A549 (cell line): ENCODE results near the gene CFL1.

Source experiments
- EP300 ChIP-seq, 2 experiments: fragments of >200 bp; sonication (Bioruptor Twin); formaldehyde crosslinking; IDR thresholded peaks; 2 replicates in 1 of 2; 3 replicates in 1 of 2; pipeline ENCODE4 v1.6.1; 2016 to 2017
- POLR2A ChIP-seq: IDR thresholded peaks from 2 replicates; pipeline ENCODE4 v1.6.1; 2012; ENCODE audit warnings: mild to moderate bottlenecking, low read length
- TP53 ChIP-seq: fragments of 250-450 bp; sonication (Bioruptor Pico); IDR thresholded peaks from 2 replicates; pipeline ENCODE4 v1.5.0; 2021; ENCODE audit warnings: mild to moderate bottlenecking, moderate library complexity
- ZFP36 ChIP-seq: fragments of 450-650 bp; IDR thresholded peaks from 2 replicates; pipeline ENCODE4 v1.6.1; 2014; ENCODE audit warnings: borderline replicate concordance; ENCODE audit not compliant: partially characterized antibody
- TF ChIP-seq, protein P1 (sequence below): fragments of >200 bp; sonication (Bioruptor Twin); formaldehyde crosslinking; IDR thresholded peaks from 3 replicates; pipeline ENCODE4 v1.5.1; 2016
- TF ChIP-seq, protein P2 (sequence below): fragments of 150-350 bp; IDR thresholded peaks from 2 replicates; pipeline ENCODE4 v1.6.1; 2014; ENCODE audit warnings: low read depth, mild to moderate bottlenecking, low read length
- TF ChIP-seq, protein P3 (sequence below): fragments of 250-450 bp; sonication (Bioruptor Pico); IDR thresholded peaks from 2 replicates; pipeline ENCODE4 v1.5.0; 2020; ENCODE audit warnings: low read depth, mild to moderate bottlenecking, moderate library complexity
- TF ChIP-seq, protein P4 (sequence below): IDR thresholded peaks from 2 replicates; pipeline ENCODE4 v1.6.1; 2012

DNA sequence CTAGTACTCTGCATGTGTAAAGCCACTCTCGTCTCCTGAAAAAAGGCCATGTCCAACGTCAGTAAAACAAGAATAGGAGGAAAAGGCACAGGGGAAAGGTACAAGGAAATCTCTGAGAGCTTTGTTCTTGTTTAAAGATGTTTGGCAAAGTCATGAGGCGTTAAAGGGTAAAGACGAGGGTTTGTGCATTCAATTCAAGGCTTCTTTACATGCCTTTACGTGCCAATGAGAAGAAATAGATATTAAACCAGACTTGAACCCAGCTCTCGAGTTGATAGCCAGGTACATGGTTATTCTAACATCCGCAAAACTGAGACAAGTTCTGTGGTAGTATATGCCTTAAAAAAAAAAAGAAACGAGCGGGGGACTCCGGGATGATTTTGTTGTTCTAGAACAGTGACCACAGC lies 704 bp upstream of the CFL1 start:
- TF ChIP-seq, protein P1, sequence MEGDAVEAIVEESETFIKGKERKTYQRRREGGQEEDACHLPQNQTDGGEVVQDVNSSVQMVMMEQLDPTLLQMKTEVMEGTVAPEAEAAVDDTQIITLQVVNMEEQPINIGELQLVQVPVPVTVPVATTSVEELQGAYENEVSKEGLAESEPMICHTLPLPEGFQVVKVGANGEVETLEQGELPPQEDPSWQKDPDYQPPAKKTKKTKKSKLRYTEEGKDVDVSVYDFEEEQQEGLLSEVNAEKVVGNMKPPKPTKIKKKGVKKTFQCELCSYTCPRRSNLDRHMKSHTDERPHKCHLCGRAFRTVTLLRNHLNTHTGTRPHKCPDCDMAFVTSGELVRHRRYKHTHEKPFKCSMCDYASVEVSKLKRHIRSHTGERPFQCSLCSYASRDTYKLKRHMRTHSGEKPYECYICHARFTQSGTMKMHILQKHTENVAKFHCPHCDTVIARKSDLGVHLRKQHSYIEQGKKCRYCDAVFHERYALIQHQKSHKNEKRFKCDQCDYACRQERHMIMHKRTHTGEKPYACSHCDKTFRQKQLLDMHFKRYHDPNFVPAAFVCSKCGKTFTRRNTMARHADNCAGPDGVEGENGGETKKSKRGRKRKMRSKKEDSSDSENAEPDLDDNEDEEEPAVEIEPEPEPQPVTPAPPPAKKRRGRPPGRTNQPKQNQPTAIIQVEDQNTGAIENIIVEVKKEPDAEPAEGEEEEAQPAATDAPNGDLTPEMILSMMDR = no peak
- no peak for TF ChIP-seq EP300 (IDR thresholded peaks at IDR 0.05)
- TF ChIP-seq, protein P2, sequence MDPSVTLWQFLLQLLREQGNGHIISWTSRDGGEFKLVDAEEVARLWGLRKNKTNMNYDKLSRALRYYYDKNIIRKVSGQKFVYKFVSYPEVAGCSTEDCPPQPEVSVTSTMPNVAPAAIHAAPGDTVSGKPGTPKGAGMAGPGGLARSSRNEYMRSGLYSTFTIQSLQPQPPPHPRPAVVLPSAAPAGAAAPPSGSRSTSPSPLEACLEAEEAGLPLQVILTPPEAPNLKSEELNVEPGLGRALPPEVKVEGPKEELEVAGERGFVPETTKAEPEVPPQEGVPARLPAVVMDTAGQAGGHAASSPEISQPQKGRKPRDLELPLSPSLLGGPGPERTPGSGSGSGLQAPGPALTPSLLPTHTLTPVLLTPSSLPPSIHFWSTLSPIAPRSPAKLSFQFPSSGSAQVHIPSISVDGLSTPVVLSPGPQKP = no peak
- TF ChIP-seq TP53 (CRISPR knock-in tag) = no peak
- TF ChIP-seq POLR2A = no peak
- TF ChIP-seq, protein P3, sequence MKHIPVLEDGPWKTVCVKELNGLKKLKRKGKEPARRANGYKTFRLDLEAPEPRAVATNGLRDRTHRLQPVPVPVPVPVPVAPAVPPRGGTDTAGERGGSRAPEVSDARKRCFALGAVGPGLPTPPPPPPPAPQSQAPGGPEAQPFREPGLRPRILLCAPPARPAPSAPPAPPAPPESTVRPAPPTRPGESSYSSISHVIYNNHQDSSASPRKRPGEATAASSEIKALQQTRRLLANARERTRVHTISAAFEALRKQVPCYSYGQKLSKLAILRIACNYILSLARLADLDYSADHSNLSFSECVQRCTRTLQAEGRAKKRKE (CRISPR knock-in tag) = no peak
- no peak for TF ChIP-seq ZFP36
- TF ChIP-seq, protein P4, sequence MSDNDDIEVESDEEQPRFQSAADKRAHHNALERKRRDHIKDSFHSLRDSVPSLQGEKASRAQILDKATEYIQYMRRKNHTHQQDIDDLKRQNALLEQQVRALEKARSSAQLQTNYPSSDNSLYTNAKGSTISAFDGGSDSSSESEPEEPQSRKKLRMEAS = no peak
